ENCODE data around the gene TECTA.

The TECTA gene

GRCh38 chr11:121211626-121212025, 110.6 kb downstream of the TECTA start:
- Histone ChIP-seq H3K4me3 (ENCODE audit: low read length) (no peak overlapping the region), H3K4me2 (ENCODE audit: low read depth, low read length) (no peak overlapping the region), H3F3A (ENCODE audit: insufficient read depth, low read length) (no peaks in the 10 kb centered on the region), H3K36me3 (replicated peaks; ENCODE audit: insufficient read depth, low read length) (no peaks in the 10 kb centered on the region), H4K20me1 (ENCODE audit: insufficient read depth, low read length) (no peaks in the 10 kb centered on the region), H2AFZ (ENCODE audit: low read length) (no peak overlapping the region), H3K79me2 (ENCODE audit: low read length) (no peaks in the 10 kb centered on the region), H3K27ac (ENCODE audit: low read length) (no peak overlapping the region), H3K4me1 (ENCODE audit: low read length) (peaks cover 6% of the 10 kb centered on the region), H3K9ac (ENCODE audit: low read length) (no peak overlapping the region), H3K27me3 (replicated peaks; ENCODE audit: insufficient read depth, low read length) (no peaks in the 10 kb centered on the region), H3K9me3 (replicated peaks; ENCODE audit: insufficient read depth, low read length) (no peaks in the 10 kb centered on the region), H3K9me2 (replicated peaks; ENCODE audit: insufficient read depth, low read length) (no peaks in the 10 kb centered on the region)
- no peak for TF ChIP-seq CTCF (IDR thresholded peaks at IDR 0.05; ENCODE audit: low read length)
- TF ChIP-seq EZH2 (optimal IDR thresholded peaks at IDR 0.05; ENCODE audit: low read depth, low read length) = no peak
- no peak for TF ChIP-seq EZH2phosphoT487 (IDR thresholded peaks at IDR 0.05; ENCODE audit: low read length)
- DNase-seq = no peak

- Histone ChIP-seq H3K27ac (ENCODE audit: low read length) (no peak overlapping the region), H3K79me2 (ENCODE audit: low read length) (no peaks in the 10 kb centered on the region), H3K9me2 (replicated peaks; ENCODE audit: insufficient read depth, low read length) (no peaks in the 10 kb centered on the region), H3K36me3 (replicated peaks; ENCODE audit: insufficient read depth, low read length) (no peaks in the 10 kb centered on the region), H3K4me3 (ENCODE audit: low read length) (no peak overlapping the region), H3F3A (ENCODE audit: insufficient read depth, low read length) (no peaks in the 10 kb centered on the region), H3K9ac (ENCODE audit: low read length) (no peak overlapping the region), H2AFZ (ENCODE audit: low read length) (no peak overlapping the region), H4K20me1 (ENCODE audit: insufficient read depth, low read length) (no peaks in the 10 kb centered on the region), H3K4me2 (ENCODE audit: low read depth, low read length) (no peak overlapping the region), H3K27me3 (replicated peaks; ENCODE audit: insufficient read depth, low read length) (no peaks in the 10 kb centered on the region), H3K9me3 (replicated peaks; ENCODE audit: insufficient read depth, low read length) (no peaks in the 10 kb centered on the region), H3K4me1 (ENCODE audit: low read length) (peaks cover 6% of the 10 kb centered on the region; the same call in 1 of the 2 replicates)
- DNase-seq = no peak
- TF ChIP-seq EZH2 (optimal IDR thresholded peaks at IDR 0.05; ENCODE audit: low read depth, low read length) (no peak), EZH2phosphoT487 (IDR thresholded peaks at IDR 0.05; ENCODE audit: low read length) (no peak), CTCF (IDR thresholded peaks at IDR 0.05; ENCODE audit: low read length) (no peak)
Measured at GRCh38 chr11:121212536-121213361, 111.7 kb downstream of the TECTA start.

GRCh38 chr11:121213362-121213893, 112.4 kb downstream of the TECTA start:
- H3K36me3 ChIP-seq (replicated peaks; ENCODE audit: insufficient read depth, low read length) = no peaks in the 10 kb centered on the region
- no peaks in the 10 kb centered on the region for H3F3A ChIP-seq (ENCODE audit: insufficient read depth, low read length)
- H4K20me1 ChIP-seq (ENCODE audit: insufficient read depth, low read length) = no peaks in the 10 kb centered on the region
- H3K9me2 ChIP-seq (replicated peaks; ENCODE audit: insufficient read depth, low read length) = no peaks in the 10 kb centered on the region
- H3K4me1 ChIP-seq (ENCODE audit: low read length) = peaks cover 6% of the 10 kb centered on the region; the same call in 1 of the 2 replicates
- H3K27ac ChIP-seq (ENCODE audit: low read length) = no peak overlapping the region
- no peaks in the 10 kb centered on the region for H3K27me3 ChIP-seq (replicated peaks; ENCODE audit: insufficient read depth, low read length)
- H2AFZ ChIP-seq (ENCODE audit: low read length) = no peak overlapping the region
- H3K4me3 ChIP-seq (ENCODE audit: low read length) = no peak overlapping the region
- no peaks in the 10 kb centered on the region for H3K79me2 ChIP-seq (ENCODE audit: low read length)
- no peak overlapping the region for H3K4me2 ChIP-seq (ENCODE audit: low read depth, low read length)
- no peak for TF ChIP-seq EZH2 (optimal IDR thresholded peaks at IDR 0.05; ENCODE audit: low read depth, low read length)
- H3K9ac ChIP-seq (ENCODE audit: low read length) = no peak overlapping the region
- DNase-seq = no peak
- H3K9me3 ChIP-seq (replicated peaks; ENCODE audit: insufficient read depth, low read length) = no peaks in the 10 kb centered on the region

GRCh38 chr11:121214861-121215260, 113.8 kb downstream of the TECTA start:
- no peaks in the 10 kb centered on the region for H3K79me2 ChIP-seq (ENCODE audit: low read length)
- H3K4me2 ChIP-seq (ENCODE audit: low read depth, low read length) = no peak overlapping the region
- no peaks in the 10 kb centered on the region for H3K9me2 ChIP-seq (replicated peaks; ENCODE audit: insufficient read depth, low read length)
- H3K4me1 ChIP-seq (ENCODE audit: low read length) = peaks cover 6% of the 10 kb centered on the region; the same call in 1 of the 2 replicates
- H3F3A ChIP-seq (ENCODE audit: insufficient read depth, low read length) = no peaks in the 10 kb centered on the region
- H3K4me3 ChIP-seq (ENCODE audit: low read length) = no peak overlapping the region
- H3K36me3 ChIP-seq (replicated peaks; ENCODE audit: insufficient read depth, low read length) = no peaks in the 10 kb centered on the region
- TF ChIP-seq EZH2 (optimal IDR thresholded peaks at IDR 0.05; ENCODE audit: low read depth, low read length) (no peak), CTCF (IDR thresholded peaks at IDR 0.05; ENCODE audit: low read length) (no peak), EZH2phosphoT487 (IDR thresholded peaks at IDR 0.05; ENCODE audit: low read length) (no peak)
- H3K27ac ChIP-seq (ENCODE audit: low read length) = no peak overlapping the region
- H2AFZ ChIP-seq (ENCODE audit: low read length) = no peak overlapping the region
- no peak overlapping the region for H3K9ac ChIP-seq (ENCODE audit: low read length)
- no peaks in the 10 kb centered on the region for H4K20me1 ChIP-seq (ENCODE audit: insufficient read depth, low read length)
- no peaks in the 10 kb centered on the region for H3K27me3 ChIP-seq (replicated peaks; ENCODE audit: insufficient read depth, low read length)
- no peaks in the 10 kb centered on the region for H3K9me3 ChIP-seq (replicated peaks; ENCODE audit: insufficient read depth, low read length)
- DNase-seq = no peak

Data from MM.1S (cell line).